Tibial nerve (tissue), 4 donors: ENCODE data around the gene PBRM1. TPM values are rescaled to one million over a fixed set of nuclear protein-coding genes. Genes with fewer than 3 reads are reported as not detected.
A peak's percentile ranks its signal among the peaks of the same experiment; 100 is the strongest.

Source experiments
- DNase-seq, 2 donors: peaks; one replicate each; pipeline ENCODE4 v3.0.0-alpha.2; 2019; ENCODE audit warnings: low spot score in 2 of 2
- H3K27ac ChIP-seq, 4 donors: fragments of 200-600 bp; sonication (generic) in 3 of 4; one replicate each; pipeline ENCODE4 v1.5.1; 2017 to 2019; ENCODE audit warnings: mild to moderate bottlenecking in 1 of 4
- H3K27me3 ChIP-seq, 2 donors: fragments of 200-600 bp; sonication (generic) in 1 of 2; one replicate each; pipeline versions ENCODE4 v1.5.1 to v1.6.0; 2017 to 2019
- H3K36me3 ChIP-seq, 3 donors: fragments of 200-600 bp; sonication (generic); one replicate each; pipeline ENCODE4 v1.5.1; 2018 to 2019
- H3K4me1 ChIP-seq, 4 donors: fragments of 200-600 bp; sonication (generic) in 3 of 4; one replicate each; pipeline ENCODE4 v1.5.1; 2017 to 2019
- H3K4me3 ChIP-seq, 4 donors: fragments of 200-600 bp; sonication (generic) in 3 of 4; one replicate each; pipeline ENCODE4 v1.5.1; 2017 to 2019; ENCODE audit warnings: mild to moderate bottlenecking in 1 of 4, moderate library complexity in 1 of 4
- H3K9me3 ChIP-seq, 4 donors: fragments of 200-600 bp; sonication (generic) in 3 of 4; one replicate each; pipeline ENCODE4 v1.5.1; 2017 to 2019
- EP300 ChIP-seq, 2 donors: sonication (generic); formaldehyde crosslinking; IDR thresholded peaks; one replicate each; pipeline ENCODE4 v1.6.1; 2017; ENCODE audit warnings: antibody characterized with exemption in 2 of 2, mild to moderate bottlenecking in 1 of 2
- POLR2A ChIP-seq, 2 donors: fragments of 450-650 bp; IDR thresholded peaks; one replicate each; pipeline ENCODE4 v1.6.1; 2017; ENCODE audit warnings: antibody characterized with exemption in 2 of 2, mild to moderate bottlenecking in 2 of 2, moderate library complexity in 2 of 2
- WGBS, 2 donors: methylation state at CpG; one replicate each; pipeline ENCODE4 v1.1.5; 2018; 5-methylcytosine and 5-hydroxymethylcytosine counted together
- total RNA-seq, 4 donors: library from RNA; depleted of rRNA; stranded (reverse); fragments of >200 nt; gene quantifications; one replicate each; pipeline ENCODE4 v1.1.0, GENCODE V29; 2016
- TF ChIP-seq, protein P1 (sequence below), 5 experiments: fragments of 200-600 bp in 3 of 5; fragments of 450-650 bp in 2 of 5; sonication (generic) in 3 of 5; IDR thresholded peaks; one replicate each; pipeline ENCODE4 v1.5.1; 2016 to 2019; ENCODE audit warnings: antibody characterized with exemption in 5 of 5, mild to moderate bottlenecking in 3 of 5, moderate library complexity in 2 of 5

PBRM1 gene
- total RNA-seq, 4 donors from 2014 or later = 87.0 to 123 (median 114) TPM

DNA sequence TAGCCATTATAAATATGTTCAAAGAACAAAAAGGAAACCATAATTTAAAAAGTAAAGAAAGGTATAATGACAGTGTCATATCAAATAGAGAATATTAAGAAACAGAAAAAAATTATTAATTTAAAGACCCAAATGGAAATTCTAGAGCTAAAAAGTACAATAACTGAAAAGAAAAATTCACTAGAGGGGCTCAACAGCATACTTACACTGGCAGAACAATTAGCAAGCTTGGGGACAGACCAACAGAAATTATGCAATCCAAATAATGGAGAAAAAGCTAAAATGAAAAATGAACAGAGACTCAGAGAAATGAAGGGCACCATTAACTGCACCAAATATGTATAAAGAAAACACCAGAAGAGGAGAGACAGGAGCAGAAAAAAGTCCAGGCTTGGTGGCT is 33.9 kb upstream of the PBRM1 start:
- Histone ChIP-seq H3K36me3 (peaks cover 0 to 65% (median 0%) of the 10 kb centered on the region in 3 donors), H3K27ac (no peak overlapping the region), H3K4me3 (no peak overlapping the region), H3K9me3 (peaks cover 0 to 12% (median 3%) of the 10 kb centered on the region in 4 donors), H3K27me3 (no peaks in the 10 kb centered on the region), H3K4me1 (peaks cover 0 to 6% (median 0%) of the 10 kb centered on the region in 4 donors)
- no peak for TF ChIP-seq EP300 (IDR thresholded peaks at IDR 0.05)
- no peak for TF ChIP-seq POLR2A (IDR thresholded peaks at IDR 0.05)
- TF ChIP-seq, protein P1, sequence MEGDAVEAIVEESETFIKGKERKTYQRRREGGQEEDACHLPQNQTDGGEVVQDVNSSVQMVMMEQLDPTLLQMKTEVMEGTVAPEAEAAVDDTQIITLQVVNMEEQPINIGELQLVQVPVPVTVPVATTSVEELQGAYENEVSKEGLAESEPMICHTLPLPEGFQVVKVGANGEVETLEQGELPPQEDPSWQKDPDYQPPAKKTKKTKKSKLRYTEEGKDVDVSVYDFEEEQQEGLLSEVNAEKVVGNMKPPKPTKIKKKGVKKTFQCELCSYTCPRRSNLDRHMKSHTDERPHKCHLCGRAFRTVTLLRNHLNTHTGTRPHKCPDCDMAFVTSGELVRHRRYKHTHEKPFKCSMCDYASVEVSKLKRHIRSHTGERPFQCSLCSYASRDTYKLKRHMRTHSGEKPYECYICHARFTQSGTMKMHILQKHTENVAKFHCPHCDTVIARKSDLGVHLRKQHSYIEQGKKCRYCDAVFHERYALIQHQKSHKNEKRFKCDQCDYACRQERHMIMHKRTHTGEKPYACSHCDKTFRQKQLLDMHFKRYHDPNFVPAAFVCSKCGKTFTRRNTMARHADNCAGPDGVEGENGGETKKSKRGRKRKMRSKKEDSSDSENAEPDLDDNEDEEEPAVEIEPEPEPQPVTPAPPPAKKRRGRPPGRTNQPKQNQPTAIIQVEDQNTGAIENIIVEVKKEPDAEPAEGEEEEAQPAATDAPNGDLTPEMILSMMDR (IDR thresholded peaks at IDR 0.05) = no peak
- no peak for DNase-seq

DNA sequence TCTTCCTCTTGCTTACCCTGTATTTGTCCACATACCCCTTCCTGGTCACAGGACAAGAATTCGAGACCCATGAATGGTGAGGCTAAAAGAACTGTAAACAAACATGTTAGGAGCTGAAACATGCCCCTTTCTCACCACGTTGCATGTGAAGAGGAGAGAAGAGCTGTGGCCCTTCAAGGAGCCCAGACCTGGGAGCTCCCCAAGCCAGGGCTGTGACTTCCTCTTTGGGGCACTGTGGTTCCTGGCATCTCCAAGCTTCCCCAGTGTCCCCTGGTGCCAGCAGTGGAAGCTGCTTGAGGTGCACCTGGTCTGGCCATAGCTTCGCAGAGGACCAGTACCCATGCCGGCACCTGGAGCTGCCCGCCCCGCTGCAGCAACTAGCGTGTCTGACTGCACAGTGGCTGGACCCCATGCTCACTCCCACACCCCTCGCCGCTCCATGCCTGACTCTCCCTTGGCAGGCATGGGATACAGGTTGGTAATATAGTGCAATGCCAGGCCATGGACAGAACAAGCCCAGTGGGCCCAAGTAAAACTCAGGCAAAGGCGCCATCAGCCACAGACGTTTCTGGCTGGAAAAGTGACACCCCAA is 30.1 kb upstream of the PBRM1 start:
- Histone ChIP-seq H3K9me3 (peaks cover 0 to 12% (median 3%) of the 10 kb centered on the region in 4 donors), H3K27me3 (no peaks in the 10 kb centered on the region), H3K4me3 (no peak overlapping the region), H3K4me1 (peaks cover 0 to 11% (median 0%) of the 10 kb centered on the region in 4 donors), H3K36me3 (peaks cover 0 to 49% (median 0%) of the 10 kb centered on the region in 3 donors), H3K27ac (no peak overlapping the region)
- no peak for DNase-seq
- 82 to 99% methylated on average over 6 to 11 of the region's 11 CpGs for WGBS, 2 donors
- TF ChIP-seq, protein P1 (IDR thresholded peaks at IDR 0.05) = no peak
- no peak for TF ChIP-seq POLR2A (IDR thresholded peaks at IDR 0.05)
- TF ChIP-seq EP300 (IDR thresholded peaks at IDR 0.05) = no peak

DNA sequence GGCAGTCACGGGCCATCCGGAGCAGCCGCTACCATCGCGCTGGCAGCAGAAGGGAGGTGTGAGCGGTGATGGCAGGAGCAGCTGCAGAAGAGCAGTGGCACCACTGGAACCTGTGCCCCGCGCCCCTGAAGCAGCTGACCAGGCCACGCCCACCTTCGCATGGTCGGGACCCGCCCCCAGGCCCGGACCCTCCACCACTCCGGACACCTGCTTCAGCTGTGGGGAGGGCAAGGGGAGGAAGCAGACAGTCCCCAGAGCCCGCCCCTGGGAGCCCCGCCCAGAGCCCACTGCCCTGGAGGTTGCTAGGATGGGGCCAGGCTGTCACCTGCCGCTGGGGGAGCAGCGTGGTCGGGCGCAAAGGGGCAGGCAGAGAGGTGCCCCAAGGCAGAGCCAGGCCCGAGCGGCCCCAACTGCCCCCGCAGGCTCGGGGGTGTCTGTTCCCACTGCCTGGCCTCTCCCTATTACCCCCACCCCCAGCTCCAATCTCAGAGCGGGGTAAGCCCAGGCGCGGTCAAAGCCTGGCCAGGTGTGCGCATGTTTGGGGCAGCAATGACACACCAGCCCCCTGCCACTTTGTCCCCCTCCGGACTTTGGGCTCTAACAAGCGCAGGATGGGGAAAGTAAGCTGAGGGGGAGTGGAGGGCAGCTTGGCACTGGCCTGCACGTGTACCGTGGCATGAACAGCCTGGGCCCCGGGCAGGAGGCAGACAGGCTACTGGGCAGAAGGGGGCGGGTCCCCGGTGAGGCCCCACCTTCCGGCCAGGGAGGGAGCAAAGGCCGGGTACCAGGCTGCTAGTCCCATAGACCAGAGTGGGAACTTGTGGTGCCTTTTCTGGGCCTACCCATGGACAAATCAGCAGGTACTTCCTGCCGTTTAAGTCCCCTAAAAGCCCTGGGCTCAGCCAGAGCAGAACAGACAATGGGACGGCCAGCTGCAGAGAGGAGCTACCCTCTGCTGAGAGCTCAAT is 28.9 kb upstream of the PBRM1 start:
- 44 to 51% methylated on average over 24 to 38 of the region's 39 CpGs for WGBS, 2 donors
- Histone ChIP-seq H3K27me3 (no peaks in the 10 kb centered on the region), H3K36me3 (peaks cover 0 to 50% (median 0%) of the 10 kb centered on the region in 3 donors), H3K4me3 (no peak overlapping the region), H3K4me1 (peaks cover 0 to 11% (median 0%) of the 10 kb centered on the region in 4 donors), H3K27ac (no peak overlapping the region), H3K9me3 (peaks cover 0 to 4% (median under 1%) of the 10 kb centered on the region in 4 donors)
- TF ChIP-seq, protein P1 (IDR thresholded peaks at IDR 0.05) = no peak
- no peak for TF ChIP-seq EP300 (IDR thresholded peaks at IDR 0.05)
- no peak for TF ChIP-seq POLR2A (IDR thresholded peaks at IDR 0.05)
- no peak for DNase-seq

DNA sequence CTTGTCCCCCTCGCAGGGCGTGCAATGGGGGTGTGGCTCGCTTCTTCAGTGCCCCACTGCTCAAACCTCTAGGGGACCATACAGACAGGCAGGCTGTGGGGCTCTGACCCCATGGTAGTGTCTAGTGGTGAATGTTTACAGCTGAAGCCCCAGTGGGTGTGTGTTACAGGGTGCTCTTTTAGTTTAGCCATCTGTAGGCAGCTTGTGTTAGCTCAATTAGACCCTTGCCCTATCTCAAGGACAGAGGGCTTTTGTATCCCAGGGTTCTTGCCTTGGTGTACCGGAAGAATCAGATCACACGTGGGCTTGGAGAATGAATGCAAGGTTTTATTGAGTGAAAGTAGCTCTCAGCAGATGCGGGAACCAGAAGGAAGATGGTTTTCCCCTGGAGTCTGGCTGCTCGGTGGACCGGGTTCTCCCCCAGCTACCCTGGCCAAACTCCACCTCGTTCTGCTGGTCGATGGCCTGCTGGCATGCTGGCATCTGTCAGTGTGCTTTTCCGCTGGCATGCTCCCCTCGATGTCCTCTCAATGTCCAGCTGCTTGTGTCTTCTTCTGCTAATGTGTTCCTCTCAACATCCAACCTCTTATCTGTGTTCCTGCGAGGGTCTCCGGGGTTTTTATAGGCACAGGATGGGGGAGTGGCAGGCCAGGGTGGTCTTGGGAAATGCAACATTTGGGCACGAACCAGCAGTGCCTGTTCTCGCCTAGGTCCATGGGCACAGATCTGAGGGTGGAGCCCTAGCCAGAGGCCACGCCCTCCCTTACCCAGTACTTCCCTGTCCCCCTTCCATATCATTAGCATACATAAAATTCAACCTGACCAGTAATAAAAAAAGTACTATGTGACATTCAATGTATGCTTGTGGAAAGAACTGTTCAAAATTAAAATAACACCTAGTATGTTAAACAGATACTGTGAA is 26.8 kb upstream of the PBRM1 start:
- Histone ChIP-seq H3K4me3 (no peak overlapping the region), H3K4me1 (peaks cover 0 to 22% (median 3%) of the 10 kb centered on the region in 4 donors), H3K9me3 (no peaks in the 10 kb centered on the region), H3K36me3 (peaks cover 0 to 57% (median 2%) of the 10 kb centered on the region in 3 donors), H3K27me3 (no peaks in the 10 kb centered on the region), H3K27ac (peak overlapping the region in 1 of 4 donors; percentile 70)
- WGBS, 2 donors = 67 to 69% methylated on average over 17 of the region's 17 CpGs
- TF ChIP-seq POLR2A (IDR thresholded peaks at IDR 0.05) = no peak
- TF ChIP-seq EP300 (IDR thresholded peaks at IDR 0.05) = no peak
- TF ChIP-seq, protein P1 (IDR thresholded peaks at IDR 0.05) = no peak
- no peak for DNase-seq
